Measurements from ENCODE around the gene HES3.

HES3 gene, protein sequence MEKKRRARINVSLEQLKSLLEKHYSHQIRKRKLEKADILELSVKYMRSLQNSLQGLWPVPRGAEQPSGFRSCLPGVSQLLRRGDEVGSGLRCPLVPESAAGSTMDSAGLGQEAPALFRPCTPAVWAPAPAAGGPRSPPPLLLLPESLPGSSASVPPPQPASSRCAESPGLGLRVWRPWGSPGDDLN

DNA sequence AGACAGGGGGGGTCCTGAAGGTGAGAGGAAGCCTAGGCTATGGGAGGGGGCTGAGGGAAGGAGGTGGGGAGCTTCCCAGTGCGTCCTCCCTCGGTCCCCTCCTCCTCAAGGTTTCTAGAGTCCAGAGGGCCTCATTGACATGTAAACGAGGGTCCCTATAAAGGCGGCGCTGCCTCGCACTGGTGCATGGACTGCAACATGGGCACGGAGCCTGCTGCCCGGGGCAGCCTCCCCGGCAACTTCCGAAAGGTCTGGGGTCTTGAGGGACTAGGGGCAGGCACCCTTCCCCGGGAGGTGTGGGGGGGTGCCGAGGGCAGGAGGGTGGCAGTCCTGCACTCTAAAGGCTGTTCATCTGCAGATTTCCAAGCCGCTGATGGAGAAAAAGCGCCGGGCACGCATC lies at the start of gene HES3:
Gene HES3 (plus strand): TSS at position 187 of the 400 bp plus-strand sequence. CDS start 187 bp downstream, at position 374.
- no peak for TF ChIP-seq ZFX (IDR thresholded peaks at IDR 0.05; ENCODE audit: borderline replicate concordance)
- TF ChIP-seq, protein P1, sequence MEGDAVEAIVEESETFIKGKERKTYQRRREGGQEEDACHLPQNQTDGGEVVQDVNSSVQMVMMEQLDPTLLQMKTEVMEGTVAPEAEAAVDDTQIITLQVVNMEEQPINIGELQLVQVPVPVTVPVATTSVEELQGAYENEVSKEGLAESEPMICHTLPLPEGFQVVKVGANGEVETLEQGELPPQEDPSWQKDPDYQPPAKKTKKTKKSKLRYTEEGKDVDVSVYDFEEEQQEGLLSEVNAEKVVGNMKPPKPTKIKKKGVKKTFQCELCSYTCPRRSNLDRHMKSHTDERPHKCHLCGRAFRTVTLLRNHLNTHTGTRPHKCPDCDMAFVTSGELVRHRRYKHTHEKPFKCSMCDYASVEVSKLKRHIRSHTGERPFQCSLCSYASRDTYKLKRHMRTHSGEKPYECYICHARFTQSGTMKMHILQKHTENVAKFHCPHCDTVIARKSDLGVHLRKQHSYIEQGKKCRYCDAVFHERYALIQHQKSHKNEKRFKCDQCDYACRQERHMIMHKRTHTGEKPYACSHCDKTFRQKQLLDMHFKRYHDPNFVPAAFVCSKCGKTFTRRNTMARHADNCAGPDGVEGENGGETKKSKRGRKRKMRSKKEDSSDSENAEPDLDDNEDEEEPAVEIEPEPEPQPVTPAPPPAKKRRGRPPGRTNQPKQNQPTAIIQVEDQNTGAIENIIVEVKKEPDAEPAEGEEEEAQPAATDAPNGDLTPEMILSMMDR (IDR thresholded peaks at IDR 0.05), result no peak
- H3K27ac ChIP-seq, result no peak within 1 kb of the TSS

DNA sequence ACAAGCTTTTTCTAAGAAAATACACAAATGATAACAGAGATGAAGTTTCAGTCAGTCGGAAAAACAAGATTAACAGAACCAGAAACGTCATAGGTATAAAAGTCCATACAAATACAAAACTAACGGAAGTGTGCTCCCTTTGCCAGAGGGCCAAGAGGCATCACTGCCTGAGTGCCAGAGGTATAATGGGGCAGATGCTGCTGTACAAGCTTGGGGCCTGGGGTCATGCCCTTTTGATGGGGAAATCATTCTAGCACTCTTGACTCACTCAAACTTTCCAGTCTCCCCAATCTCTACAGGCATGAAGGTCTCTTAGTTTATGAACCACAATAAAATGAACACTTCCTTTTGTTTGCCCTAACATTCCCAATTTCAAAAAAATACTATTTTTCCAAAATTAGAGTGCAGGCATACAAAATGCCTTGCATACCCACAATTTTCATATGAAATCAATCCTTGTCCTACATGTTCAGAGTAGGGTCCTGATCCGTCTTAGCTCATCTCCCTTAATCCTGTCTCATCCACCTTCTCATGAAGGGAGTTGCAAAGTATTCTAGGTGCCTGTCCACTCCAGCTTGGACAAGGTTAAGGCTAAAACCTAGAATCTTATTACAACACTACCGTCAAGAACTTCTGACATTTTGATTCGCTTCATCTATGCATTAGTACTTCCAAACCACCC lies 46.1 kb upstream of the HES3 start:
- TF ChIP-seq, protein P1 (IDR thresholded peaks at IDR 0.05), result no peak
- no peak for TF ChIP-seq ZFX (IDR thresholded peaks at IDR 0.05; ENCODE audit: borderline replicate concordance)
- H3K27ac ChIP-seq, result peak overlapping the region; percentile 75; the same call in 1 of the 2 replicates

DNA sequence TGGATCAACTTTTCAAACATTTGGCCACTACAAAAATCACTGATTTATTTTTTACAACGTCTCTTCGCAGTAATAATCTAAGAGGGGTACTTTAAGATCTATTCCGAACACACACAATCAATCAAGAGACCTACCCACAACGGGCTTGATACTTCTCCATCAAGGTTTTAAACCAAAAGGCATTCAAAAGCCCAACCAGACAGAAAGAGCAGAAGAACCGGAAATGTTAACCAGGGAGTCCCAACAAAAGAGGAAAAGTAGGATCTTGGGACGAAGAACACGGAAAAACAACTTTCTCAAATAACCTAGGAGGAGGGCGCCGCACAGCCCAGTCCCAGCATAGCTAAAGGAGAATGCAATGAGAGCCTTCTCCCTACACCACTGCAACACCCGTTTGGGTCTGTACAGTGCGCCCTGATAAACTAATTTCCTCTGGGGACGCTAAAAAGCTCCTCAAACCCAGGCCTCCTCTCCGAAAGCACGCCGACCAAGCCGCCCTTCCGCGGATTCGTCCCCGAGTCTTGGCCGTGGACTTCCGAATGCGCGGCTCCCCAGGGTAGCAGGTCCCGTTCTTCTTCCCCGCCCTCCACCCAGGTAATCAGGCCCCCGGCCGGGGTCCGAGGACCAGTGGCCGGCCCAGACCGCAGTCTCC lies 45.2 kb upstream of the HES3 start:
- TF ChIP-seq ZFX (IDR thresholded peaks at IDR 0.05; ENCODE audit: borderline replicate concordance), result no peak
- TF ChIP-seq, protein P1 (IDR thresholded peaks at IDR 0.05), result no peak
- peak overlapping the region; percentile 75 for H3K27ac ChIP-seq

DNA sequence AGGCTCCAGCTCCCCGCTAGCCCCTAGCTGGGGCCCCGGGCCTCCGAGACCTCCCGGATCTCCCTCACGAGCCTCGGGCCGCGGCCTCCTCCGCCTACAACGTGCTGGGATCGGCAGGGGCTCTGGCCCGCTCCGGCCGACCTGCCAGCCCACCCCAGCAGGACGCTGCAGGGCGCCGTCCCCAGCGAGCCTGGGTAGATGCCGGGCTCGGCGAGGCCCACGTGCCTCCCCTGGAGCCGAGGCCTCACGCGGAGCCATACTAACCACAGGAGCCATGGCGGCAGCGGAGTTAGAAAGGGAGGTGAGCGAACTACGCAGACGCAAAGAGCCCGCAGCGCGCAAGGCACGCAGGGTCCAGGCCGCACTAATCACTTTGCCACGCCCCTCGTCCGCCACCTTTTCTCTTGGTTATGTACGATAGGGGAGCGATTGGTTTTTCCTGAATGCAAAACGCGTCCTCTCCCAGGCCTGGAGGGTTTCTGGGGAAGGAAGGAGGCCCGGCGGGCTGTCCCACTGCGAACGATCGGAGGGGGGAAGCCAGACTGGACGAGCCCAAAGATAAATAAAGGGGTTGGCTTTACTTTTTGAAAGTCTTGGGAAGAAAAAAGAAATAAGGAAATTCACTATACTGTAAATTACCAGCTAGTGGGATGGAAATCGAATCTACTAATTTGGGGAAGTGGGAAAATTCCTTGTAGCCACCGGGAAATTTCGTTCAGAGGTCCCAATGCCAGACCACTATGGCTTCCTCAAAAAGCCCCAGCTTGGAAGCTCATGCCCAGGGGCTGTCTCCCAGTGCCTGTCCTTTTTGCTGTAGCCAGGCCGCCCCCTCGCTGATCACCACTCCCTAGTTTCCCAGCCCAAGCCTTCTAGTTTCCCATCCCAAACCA lies 44.4 kb upstream of the HES3 start, which contains the start of gene RPL22:
Gene RPL22 (minus strand): TSS at position 298 of the 890 bp plus-strand sequence. CDS start 22 bp downstream, at position 276.
- TF ChIP-seq ZFX (IDR thresholded peaks at IDR 0.05; ENCODE audit: borderline replicate concordance), result no peak
- TF ChIP-seq, protein P1 (IDR thresholded peaks at IDR 0.05), result no peak
- H3K27ac ChIP-seq, result peak within 1 kb of the TSS; percentile 75

DNA sequence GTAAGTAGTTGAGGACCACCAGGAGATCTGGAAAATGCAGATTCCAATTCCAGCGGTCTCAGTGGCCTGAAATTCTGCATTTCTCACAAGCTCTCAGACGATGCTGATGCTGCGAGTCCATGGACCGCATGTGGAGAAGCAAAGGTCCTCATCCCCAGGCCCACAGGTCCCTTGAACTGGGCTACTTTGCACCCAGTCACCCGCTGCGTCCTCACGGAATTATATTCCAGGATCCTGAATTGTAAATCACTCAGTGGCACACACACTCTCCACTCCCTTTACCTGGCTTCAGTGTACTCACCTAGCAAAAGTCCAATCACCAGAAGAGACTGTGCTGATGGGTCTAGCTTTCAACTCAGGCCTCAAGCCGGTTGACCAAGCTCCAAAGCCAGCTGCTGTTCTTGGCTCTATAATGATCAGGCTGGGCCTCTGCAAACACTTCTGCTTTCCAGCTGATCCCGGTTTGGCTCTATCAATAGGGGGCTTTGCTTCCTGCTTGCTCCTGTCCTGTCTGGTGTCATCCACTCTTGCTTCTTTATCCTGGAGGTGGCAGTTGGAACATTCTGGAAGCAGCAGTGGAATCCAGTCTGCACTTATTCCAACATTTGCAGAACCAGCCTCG lies 43.7 kb upstream of the HES3 start:
- peak overlapping the region; percentile 75 for H3K27ac ChIP-seq
- TF ChIP-seq, protein P1 (IDR thresholded peaks at IDR 0.05), result no peak
- TF ChIP-seq ZFX (IDR thresholded peaks at IDR 0.05; ENCODE audit: borderline replicate concordance), result no peak

DNA sequence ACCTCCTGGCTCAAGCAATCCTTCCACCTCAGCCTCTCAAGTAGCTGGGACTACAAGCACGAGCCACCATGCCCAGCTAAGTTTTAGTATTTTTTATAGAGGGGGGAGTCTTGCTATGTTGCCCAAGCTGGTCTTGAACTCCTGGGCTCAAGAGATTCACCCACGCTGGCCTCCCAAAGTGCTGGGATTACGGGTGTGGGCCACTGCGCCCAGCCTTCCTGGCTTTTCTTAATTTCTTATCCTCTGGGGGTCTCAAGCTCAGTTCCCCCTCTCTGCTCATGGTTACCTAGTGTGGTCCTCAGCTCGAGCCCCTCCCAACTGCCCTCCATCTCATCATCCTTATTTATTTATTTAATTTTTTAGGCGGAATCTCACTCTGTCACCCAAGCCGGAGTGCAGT lies 41.7 kb upstream of the HES3 start:
- no peak overlapping the region for H3K27ac ChIP-seq
- TF ChIP-seq, protein P1 (IDR thresholded peaks at IDR 0.05), result no peak
